HG03571 (cell line): Measurements from ENCODE around the gene RASSF3.
A peak's percentile ranks its signal among the peaks of the same experiment; 100 is the strongest.
"Not testable (repeated sequence)": the region's sequence is repeated elsewhere in the genome, so short reads cannot be mapped to it uniquely, and the experiment has no call there.

Experiments used
- ATAC-seq: cut with Tn5 transposase; IDR thresholded peaks from one replicate; pipeline ENCODE4 v1.9.1; 2021; ENCODE audit not compliant: unreplicated experiment

RASSF3 gene

GRCh38 chr12:64690236-64690635 is 79.9 kb downstream of the RASSF3 start:
- ATAC-seq: not testable (repeated sequence)

- no peak for ATAC-seq
Measured at GRCh38 chr12:64691227-64691794, 81.0 kb downstream of the RASSF3 start.

- no peak for ATAC-seq
Measured at GRCh38 chr12:64691795-64692583, 81.7 kb downstream of the RASSF3 start.

- no peak for ATAC-seq
Measured at GRCh38 chr12:64694130-64695040, 84.1 kb downstream of the RASSF3 start.

- no peak for ATAC-seq
Measured at GRCh38 chr12:64695550-64695949, 85.3 kb downstream of the RASSF3 start.

- ATAC-seq: no peak
Measured at GRCh38 chr12:64696080-64696741, 85.9 kb downstream of the RASSF3 start.

- ATAC-seq: no peak
Measured at GRCh38 chr12:64699504-64700115, 89.3 kb downstream of the RASSF3 start.

- ATAC-seq: no peak
Measured at GRCh38 chr12:64700532-64700931, 90.2 kb downstream of the RASSF3 start.

DNA sequence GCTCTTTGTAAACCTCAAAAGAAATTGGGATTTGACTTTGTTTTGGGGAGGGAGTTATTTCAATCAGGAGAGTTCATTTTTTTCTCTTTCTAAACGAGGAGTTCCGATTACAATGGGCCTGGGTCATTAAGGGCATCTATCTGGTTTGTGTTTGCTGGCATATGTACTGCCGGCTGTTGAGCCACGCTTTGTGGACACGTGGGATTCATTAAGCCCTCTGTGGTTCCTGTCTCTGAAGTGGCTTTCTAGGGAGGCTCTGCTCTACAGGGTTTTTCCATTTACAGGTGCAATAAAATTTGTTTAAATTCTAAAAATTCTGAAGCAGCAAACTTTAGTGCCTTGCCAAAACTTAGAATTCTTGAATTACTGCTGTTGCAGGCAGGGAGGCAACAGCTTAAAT is 91.0 kb downstream of the RASSF3 start:
- no peak for ATAC-seq

DNA sequence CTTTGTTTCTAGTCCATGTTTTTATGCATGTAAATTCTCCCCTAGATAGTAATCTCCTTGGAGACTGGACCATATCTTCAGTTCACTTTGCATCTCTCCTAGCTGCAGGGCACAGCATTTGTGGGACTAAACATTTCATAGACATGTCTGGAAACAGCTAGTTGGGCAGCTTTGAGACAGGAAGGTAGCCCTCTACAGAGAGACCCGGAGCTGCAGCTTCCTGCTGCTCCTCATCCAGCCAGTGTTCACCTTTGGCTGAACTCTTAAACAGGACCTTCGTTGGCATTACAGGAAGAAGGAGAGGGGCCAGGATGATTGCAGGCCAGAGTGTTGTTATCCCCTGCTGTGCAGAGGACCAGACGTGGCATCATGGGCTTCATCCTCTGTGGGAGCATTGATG is 96.0 kb downstream of the RASSF3 start:
- no peak for ATAC-seq

DNA sequence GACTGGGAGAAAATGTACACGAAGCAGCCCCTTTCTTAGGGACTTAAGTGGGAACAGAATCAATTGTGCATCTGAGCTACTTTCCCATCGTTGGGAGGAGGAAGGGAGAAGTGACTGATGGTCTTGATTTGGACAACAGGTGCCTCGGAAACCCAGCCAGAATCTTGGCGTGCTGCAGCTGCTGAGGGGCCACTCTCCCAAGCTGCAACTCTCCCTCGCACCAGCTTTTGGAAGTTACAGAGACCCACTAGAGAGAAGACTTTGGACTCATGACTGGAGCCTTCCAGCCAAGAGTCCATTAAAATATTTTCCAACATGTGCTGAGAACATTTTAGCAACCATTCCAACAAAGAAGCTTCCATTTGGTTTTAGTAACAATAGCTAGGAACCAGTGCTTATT is 96.6 kb downstream of the RASSF3 start:
- no peak for ATAC-seq

DNA sequence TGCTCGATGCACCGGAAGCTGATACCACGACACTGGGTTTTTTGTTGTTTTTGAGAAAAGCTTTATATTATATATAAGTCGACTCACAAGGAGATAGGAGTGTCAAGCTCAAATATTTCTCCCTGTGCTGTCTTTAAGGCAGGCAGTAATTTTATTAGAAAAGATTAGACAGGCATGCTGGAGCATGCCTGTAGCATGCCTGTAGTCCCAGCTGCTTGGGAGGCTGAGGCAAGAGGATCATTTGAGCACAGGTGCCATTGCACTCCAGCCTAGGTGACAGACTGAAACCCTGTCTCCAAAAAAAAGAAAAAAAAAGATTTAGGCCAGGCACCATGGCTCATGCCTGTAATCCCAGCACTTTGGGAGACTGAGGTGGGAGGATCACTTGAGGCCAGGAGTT is 97.1 kb downstream of the RASSF3 start:
- no peak for ATAC-seq

DNA sequence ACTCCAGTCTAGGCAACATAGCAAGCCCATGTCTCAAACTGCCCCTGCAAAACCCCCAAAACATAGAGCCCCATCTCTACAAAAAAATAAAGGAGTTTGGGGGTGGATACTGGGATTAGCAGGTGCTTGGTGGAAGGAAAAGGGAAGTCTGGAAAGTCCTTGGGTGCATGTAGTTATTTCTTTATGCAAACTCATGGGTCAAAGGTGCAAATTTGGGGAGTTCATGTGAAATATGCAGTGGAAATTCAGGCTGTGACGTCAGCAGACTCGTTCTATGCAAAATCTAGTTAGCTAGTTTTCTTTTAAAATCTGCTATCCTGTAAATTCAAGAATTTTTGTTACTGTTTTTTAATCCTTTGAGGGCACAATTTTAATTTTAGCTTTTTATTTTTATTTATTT is 97.6 kb downstream of the RASSF3 start:
- ATAC-seq: no peak

GRCh38 chr12:64709429-64709828 is 99.1 kb downstream of the RASSF3 start:
- no peak for ATAC-seq

- no peak for ATAC-seq
Measured at GRCh38 chr12:64713376-64713775, 103.1 kb downstream of the RASSF3 start.

- peak; percentile 65 for ATAC-seq
Measured at GRCh38 chr12:64714551-64714968, 104.3 kb downstream of the RASSF3 start.

DNA sequence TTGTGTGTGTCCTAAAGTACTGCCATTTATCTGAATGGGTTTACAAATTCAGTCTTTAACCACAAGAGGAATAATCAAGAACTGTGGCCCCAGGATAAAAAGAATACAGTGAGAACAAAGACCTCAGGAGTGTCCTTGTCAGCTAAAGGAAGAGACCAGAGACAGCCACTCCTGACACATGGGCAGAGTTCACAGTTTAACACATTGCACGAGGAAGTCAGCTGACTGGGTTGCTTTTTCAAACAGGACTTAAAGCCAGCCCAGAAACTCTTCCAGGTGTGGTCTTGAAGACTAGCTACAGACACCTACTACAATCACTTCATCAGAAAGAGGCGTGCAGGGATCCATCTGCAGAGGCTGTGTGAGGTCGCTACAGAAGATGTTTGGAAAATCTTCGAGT is 106.1 kb downstream of the RASSF3 start:
- ATAC-seq: no peak

DNA sequence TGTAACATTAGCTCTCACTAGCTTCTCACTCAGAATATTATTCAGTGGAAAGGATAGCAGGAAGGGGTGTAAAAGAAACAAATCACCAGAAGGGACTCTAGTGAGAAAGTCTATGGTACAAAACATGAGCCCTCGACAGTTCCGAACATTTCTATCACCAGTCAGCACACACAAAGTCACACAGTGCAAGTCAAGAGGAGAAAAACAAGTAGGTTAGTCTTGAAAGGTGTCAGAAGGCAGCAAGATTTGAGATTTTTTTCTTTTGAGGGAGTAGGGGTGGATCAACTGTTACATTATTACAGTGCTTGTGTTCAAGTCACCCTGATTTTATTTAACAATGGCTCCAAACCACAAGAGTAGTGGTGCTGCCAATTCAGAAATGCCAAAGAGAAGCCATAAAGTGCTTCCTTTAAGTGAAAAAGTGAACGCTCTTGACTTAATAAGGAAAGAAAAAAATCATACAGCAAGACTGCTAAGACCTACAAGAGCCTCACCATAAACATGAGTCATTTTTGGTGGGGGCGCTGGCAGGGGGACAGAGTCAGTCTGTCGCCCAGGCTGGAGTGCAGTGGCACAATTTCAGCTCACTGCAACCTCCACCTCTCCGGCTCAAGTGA is 106.7 kb downstream of the RASSF3 start:
- no peak for ATAC-seq

GRCh38 chr12:64718649-64719048 is 108.4 kb downstream of the RASSF3 start:
- no peak for ATAC-seq

DNA sequence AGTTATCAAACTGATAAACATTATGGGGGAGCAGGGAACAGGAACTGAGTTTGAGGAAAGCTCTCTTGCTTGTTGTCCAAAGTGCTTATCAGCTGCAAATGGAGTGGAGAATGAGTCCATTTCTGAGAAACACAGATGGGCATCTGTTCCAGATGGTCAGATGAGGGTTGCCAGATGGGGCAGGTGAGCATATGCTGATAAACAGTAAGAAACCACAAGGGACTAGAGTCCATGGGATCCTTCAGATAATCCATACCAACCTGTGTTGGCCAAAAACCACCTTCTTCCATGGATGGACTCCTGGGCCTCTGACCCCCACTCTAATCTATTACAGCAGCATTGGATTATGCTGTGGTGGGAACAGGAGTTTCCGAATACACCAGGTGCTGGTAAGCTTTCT is 110.6 kb downstream of the RASSF3 start:
- no peak for ATAC-seq
